ENCODE data around the gene IKZF2.

The IKZF2 gene

DNA sequence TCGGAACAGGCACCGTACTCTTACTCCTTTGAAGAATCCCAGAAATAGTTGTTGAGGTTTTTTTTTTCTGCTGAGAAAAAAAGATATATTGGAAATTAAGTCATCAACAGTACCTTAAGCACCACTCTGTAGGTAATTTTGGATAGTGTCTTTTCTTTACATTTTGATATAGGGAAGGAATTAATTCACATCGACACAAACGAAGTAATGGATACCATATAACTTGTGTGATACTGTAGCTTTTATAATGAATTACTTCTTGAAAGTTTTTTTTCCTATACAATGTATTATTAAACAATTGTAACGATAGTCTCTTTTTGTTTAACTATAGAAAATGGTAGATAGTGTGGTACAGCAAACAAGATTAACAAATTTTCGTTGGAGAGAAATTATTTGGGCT is 1.5 kb upstream of the IKZF2 start:
- no peak for DNase-seq (ENCODE audit: low read depth in 3 of 3)

DNA sequence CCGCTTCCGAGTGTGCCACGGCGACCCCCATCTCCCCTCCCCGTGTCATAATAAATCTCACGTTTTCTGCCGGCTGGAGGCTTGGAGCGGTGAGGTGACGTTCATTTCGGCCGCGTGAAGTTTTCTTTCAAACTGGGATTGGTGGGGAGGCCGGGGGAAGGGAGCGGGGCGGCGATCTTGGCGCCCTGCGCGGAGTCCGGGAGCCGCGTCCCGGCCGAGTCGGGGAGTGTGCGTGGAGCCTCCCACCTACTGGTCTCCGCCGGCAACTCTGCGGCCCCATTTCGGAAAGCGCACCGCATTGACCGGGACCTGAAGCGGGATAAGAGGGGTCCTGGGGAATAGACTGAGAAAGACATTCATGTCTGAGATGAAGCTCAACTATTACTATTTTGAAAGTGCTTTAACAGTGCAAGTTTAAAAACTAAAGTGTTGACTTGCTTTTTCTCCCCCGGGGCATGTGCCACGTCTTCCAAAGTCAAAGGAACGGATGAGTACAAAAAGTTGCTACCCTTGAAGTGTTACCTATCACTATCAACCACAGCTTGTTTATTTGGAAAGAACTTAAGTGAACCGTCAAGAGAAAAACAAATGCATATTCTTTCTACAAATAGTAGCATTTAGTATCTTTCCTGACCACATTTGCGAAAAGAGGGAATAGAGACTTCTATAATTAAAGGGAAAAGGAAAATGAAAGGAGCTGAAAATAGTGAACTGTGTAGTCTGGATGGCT is 818 bp upstream of the IKZF2 start:
- no peak for DNase-seq (ENCODE audit: low read depth in 3 of 3)

DNA sequence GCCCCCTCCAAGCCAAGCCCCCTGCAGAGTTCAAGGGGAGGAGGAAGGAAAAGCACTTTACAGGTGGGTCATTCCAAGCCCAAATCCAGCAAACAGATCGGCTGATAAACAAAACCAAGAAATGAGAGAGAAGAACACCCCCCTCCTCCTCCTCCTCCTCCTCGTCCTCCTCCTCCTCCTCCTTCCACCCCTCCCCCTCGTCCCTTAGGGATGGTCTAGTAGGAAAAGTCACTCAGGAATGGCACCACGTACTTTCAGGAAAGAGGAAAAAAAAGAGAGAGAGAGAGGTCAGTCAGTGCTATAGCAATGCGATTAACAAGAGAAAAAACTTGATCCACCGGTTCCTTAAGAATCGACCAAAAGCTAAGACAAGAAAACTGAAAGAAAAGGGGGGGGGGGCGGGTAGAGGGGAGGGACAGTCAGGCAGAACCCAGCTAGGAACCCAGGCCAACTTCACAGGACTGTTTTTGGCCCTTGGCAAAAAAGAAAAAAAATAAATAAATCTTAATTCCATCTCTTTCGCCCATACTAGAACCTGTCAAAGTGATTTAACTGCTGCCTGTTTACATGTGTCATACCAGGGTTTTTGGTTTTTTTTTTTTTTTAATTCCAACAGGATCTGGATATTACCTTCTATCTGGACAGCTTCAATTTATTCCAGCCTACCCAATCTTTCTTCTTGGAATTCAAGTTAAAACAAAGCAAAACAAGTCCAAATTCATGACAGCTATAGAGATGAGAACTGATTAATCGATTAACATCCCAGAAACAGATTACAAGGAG is 906 bp downstream of the IKZF2 start:
- no peak for DNase-seq (ENCODE audit: low read depth in 3 of 3)

DNA sequence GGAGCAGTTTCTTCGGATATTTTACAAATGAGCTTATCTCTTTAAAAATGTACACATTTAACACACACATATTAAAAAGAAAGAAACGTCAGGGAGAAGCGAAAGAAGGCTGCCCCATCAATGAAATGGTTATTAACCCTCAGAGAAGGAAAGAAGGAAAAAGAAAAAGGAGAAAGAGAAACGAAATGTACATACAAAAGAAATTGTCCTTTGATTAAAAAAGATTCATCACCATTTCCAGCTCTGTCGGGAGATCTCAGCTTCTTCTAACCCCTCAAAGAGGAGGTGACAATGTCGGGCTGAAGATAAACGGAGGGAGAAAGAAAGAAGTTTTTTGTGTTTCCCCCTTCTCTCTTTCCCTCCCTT is 1.5 kb downstream of the IKZF2 start:
- DNase-seq (ENCODE audit: low read depth in 3 of 3), result no peak

DNA sequence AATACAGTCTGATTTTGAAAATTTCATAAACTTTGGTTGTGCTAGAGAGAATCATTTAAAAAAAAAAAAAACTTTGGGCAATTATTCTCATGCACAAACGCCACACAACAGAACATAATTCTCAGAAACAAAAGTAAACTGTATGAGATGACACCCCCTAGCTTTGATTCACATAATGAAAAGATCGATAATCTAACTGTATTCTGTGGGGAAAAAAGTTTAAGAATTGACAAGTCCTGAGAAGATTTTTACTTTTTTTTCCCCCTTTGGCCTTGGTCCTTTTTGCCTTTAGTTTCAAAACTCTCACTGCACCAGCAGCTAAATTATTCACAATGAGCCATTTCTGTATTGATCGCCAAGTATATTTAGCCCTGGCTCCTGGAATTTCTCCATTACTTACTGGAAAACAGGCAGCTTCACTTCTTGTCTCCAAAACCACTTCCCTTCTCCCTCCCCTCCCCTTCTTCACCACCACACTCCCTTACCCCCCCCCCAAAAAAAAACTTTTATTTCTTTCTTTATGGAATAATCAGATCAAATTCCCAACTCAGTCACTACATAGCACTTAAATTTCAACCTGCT is 2.0 kb downstream of the IKZF2 start:
- DNase-seq (ENCODE audit: low read depth in 3 of 3), result no peak

DNA sequence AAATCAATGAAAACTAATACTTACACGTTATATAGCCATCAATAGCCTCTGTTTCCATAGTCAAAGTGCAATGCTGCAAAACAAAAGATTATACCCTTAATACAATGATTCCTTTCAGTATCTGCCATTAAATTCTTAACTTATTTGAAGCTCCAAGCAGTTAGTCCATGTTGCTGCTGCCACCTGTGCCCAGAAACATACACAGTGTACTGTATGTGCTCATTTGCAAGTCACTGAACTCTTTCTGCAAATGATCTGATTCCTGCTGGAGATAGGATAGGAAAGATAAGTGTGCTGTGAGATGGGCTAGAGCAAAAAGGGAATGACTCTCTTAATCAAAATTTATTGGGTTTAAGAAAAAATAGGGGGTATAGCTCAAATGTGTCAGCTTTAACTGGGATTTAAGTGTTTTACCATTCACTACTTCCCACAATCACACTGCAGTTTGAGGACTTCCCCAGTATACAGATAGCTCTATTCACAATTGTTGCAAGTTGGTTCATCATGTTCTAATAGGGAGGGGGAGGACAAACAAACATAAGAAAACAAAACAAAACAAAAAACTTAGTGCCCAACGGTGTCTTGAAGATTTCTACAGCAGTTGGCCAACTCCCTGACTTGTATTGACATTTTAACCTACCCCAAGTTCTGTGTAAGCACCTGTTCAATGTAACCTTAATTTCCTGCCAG is 2.7 kb downstream of the IKZF2 start:
- no peak for DNase-seq (ENCODE audit: low read depth in 3 of 3)

DNA sequence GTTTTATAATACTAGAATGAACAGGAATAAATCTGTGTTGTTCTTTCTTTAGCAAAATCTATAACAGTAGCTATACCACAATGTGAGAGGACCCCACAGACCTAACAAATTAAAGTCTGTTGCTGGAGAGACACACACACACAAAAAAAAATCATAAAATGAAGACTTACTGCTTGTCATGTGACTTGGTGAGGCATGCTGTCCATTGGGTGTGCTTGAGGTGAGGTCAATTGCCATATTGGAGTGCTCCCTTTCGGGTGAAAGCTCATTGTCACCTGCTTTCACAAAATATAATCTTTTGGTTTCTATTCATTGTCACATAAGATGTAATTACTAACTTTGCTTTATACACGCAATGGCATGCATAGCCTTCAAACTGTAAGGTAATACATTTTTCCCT is 3.9 kb downstream of the IKZF2 start:
- DNase-seq (ENCODE audit: low read depth in 3 of 3), result no peak

DNA sequence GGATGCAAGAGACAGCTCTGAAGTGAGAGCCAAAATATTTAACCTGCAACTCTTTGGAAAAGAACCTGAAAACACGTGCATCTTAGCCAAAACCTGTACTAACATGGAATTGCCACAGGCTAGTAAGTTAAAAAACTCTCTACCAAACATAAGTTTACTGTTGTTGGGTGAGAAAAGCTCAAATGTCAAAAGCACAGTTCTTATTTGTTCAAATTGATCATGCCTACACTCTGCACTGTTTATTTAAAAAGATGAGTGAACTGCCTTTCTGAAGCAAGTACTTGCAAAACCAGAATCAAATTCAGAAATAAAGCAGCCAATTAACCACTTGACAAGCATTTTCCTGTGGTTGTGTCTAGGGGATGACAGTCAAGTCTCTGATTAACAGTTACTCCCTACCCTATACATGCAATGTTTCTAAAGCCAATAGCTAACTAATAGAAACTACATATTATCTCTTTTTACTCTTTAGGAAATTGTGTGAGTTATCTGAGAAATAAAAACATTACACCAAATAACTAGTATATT is 5.6 kb downstream of the IKZF2 start:
- DNase-seq (ENCODE audit: low read depth in 3 of 3), result no peak

DNA sequence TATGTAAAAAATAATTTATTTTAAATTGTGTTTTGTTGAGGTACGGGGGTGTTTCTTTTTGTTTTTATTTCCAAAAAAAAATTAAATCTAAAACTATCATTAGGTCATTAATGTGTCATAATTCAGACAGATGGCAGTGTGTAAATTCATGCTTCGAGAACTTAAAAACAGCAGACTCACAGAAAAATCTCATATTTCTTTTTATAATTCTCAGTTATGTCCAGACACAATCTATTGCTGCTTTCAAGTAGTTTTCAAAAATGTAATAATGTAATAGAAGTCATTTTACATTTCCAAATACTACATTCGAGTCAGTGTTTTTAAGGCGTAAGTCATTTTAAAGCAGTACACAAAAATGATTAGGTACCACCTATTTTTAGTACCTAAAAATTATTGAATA is 14.3 kb downstream of the IKZF2 start:
- no peak for DNase-seq (ENCODE audit: low read depth in 3 of 3)

DNA sequence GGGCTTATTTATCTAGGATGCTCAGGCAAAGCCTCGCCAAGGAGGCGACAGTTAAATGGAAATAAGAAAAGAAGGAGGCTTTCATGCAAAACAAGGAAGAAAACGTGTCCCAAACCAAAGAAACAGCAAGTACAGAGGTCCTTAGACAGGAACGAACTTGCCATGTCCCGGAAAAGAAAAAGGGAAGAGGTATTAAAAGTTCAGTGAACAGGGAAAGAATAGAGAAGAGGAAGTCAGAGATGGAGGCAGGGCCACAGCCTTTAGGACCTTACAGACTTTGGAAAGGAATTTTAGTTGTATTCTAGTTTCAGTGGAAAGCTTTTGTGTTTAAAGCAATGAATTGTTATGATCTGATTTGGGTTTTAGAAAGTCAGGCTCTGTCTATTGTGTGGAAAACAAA is 22.1 kb downstream of the IKZF2 start:
- DNase-seq (ENCODE audit: low read depth in 3 of 3), result no peak

DNA sequence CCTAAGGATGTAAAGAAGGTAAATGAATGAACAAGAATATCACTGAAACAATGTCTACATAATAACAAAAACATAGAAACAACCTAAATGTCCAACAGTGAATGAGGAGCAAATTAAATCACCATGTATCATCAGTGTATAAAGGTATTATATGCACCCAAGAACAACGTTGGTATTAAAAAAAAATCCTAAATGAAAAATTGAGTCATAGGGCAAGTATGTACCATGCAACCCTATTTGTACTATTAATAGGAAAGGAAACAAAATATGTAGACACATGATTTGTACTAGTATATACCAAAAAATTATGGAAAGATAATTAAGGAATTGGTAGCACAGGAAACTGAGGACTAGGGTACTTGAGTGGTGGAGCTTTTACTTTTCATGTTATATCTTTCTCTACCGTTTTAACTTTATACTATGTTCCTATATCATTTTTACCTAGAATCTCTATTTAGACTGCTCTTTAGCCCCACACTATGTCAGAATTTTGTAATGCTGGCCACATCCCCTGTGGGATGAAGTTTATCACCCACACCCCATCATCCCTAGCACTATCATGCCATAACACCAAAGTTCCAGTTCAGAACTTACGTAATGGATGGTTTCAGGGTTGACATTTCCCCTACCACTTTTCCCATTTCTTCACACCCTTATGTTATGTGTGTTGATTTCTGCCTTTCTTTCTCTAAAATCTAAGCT is 25.6 kb downstream of the IKZF2 start:
- no peak for DNase-seq (ENCODE audit: low read depth in 3 of 3)

DNA sequence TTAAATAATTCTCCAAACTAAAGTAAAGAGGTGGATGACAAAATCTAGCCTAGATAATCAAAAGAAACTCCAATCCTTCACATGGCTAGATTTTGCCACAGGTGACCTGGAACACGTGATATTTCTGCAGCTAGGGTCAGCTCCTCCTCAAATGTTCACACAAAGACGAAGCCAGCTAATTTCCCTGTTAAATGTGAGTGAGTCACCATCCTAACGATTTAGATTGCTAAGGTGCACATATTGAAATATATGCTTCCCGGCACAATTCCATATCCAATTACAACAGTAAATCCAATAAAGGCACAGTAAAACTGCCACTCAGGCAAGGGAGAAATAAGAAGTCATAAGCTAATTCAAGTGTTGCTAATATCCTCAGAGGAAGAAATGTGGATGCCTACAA is 28.7 kb downstream of the IKZF2 start:
- no peak for DNase-seq (ENCODE audit: low read depth in 3 of 3)

DNA sequence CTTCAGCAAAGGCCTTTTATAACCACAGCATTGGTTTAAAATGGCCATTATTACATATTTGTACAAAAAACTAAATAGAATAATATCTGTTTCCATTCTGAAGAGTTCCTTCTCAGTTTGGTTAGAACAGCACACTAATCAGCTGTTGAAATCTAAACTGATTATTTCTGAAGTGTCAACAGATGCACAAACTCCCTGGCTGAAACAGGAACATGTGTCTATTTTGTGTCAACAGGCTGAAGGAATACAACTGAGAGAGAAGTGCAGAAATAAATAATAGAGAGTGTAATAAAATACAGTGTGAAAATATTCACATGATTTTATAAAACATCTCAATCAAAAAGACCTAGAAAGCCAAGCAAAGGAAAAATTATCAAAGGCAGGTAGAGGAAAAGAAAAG is 29.7 kb downstream of the IKZF2 start:
- no peak for DNase-seq (ENCODE audit: low read depth in 3 of 3)

DNA sequence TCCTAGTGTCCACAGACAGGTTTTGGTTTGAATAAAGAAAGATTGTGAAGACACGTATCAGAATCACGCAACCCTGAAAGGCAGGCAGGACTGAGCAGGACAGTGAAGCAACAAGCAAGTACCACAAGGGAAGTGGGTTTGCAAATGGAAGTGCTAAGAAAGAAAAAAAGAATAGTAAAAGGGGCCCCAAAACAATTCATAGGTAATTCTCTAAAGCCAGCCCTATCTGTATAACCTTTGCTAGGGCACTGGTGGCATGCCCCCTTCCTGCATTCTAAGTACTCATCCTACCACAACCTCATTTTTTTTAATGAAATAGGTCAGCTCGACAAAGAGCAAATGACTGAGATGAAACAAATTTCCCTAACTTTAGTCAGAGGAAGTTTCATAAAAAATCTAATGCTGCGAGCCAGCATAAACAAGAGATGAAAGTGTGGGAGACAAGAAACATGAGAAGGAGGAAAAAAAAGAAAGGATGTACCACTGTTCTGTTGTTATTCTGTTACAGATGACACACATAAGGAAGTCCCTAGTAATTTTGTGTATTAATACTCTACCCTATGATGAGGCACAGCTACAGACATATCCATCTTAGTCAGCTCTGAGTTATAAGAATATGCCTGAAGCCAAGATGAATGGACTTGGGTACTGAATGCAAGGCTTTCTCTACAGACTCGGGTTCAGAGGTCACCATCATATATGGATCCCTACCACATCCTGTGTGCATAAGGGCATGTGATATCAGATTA is 32.2 kb downstream of the IKZF2 start:
- no peak for DNase-seq (ENCODE audit: low read depth in 3 of 3)

DNA sequence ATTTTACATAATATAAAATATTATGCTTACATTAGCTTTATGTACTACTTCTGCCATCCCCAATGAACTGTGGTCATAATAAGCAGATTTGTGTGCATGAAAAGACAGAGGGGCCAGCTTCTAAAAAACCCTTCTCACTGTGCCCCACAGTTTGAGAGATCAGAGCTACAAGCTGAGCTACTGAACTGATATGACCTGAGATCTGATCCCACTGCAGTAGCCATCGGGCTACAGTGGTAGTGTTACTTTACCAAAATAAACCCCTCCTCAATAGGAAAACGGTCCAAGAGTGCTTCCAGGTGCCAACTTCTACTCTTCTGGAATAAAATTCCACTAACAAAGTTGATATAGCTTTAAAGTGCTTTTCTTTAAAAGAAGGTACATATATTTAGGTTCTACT is 43.1 kb downstream of the IKZF2 start:
- DNase-seq (ENCODE audit: low read depth in 3 of 3), result no peak

DNA sequence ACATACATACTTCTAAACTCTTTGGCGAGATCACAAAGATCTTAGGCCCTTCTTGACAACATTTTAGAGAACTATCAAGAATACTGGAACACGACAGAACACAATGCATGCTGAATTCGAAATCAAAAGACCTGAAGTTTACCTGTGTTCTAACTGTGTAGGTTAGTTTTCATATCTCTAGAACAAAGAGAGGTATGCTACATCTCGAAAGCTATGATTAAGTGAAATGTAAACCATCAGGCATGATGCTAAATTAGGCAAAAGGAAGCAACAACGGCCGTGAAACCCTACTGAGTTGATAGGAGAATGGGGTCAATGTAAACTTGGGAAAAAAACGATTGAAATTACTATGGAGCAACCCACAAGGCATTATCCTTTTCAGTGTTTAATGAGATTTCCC is 43.7 kb downstream of the IKZF2 start:
- DNase-seq (ENCODE audit: low read depth in 3 of 3), result no peak

DNA sequence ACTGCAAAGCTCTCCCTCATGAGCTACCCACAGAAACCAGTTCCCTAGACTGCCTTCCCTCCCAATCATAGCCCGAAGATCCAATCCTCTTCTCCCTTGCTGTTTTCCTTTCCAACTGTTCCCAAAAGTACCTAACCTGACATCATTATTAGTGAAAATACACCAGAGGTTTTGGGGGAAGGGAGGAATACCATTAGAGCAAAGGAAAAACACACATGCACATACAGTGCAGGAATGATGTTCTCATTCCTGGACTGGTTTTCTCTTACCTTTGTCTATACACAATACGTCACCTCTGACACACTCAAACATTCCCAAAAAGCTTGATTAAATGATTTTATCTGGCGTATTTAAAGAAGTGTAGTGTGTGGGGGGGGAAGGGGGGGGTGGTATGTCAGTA is 46.2 kb downstream of the IKZF2 start:
- DNase-seq (ENCODE audit: low read depth in 3 of 3), result no peak

DNA sequence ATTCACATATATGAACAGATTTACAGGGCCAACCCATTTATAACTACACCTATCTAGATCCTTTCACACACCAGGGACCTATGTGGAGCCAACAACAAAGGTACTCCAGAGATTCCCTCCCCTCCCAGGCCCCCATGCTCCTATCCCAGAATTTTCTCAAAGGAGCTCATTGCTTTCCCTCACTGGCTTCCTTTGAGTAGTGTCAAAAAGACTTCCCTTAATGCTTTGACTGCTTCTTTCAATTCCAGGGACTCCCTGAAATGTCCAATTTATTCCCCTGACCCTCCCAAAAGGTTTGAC is 46.6 kb downstream of the IKZF2 start:
- DNase-seq (ENCODE audit: low read depth in 3 of 3), result no peak

DNA sequence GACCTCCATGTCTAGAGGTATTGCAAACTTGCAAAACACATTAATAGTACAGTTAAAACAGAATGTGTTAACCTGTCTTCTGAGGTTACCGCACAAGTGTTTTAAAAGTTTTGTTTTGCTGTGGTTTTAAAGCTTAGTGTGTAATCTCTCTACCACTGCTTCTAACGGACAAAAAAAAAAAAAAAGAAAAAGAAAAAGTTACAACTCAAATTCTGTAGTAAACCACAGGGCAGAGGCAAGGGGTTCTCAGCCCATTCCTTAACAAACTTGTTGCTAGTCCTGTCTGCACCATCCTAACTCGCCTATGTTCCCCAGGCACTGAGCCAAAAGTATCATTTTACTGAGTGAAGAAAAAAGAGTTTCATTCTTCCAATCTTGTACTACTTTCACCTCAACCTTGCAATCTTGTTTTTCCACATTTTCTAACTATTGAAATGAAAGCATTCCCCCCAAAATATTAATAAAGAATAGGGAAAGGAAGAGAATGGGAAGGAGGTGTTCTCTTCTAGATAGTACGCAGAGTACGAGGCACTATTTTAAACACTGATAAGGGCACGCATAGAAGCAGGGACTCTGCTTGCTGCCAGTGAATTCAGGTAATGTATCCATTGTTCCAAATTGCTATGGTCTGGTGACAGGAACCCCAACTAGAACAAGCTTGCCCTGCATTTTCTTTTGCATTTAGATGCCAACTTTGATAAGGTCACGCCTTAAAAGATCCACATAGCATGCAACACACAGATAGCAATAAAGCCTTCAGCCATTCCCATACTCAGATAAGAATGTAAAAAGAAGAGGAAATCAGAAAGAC is 47.1 kb downstream of the IKZF2 start:
- DNase-seq (ENCODE audit: low read depth in 3 of 3), result no peak

DNA sequence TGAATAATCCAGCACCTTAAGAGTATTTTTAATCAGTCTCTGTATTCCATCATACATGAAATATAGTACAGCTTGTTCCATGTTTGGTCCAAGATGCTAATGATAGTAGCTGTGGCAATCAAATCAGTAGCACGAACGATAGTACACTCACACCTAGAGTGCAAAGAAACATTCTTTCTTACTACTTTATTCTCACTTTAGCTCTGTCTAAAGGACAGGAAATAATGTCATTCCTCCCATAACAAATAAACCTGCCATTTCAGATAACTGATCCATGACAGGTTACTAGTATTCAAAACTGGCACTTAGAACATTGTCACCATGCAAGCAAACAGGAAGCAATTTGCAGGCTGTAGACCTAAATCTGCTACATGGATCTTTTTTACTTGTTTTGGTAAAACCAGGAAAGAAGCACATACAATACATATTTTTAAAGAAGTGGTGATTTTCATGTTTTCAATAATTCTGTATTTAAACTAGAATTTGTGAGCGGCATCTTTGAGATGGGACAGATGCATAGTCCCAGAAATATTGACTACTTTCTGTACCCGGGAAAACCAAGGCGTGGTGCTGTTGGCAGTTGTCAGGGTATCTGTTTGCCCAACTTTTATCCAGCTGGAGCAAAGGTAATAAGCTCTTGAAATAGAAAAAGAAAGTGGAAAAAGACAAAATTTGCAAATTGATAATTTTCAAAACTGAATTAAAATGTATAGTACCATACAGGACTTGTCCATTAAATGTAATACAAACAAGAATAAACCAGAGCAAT is 49.5 kb downstream of the IKZF2 start:
- no peak for DNase-seq (ENCODE audit: low read depth in 3 of 3)
